Measurements from ENCODE around the gene PTAFR. TPM values are rescaled to one million over a fixed set of nuclear protein-coding genes. Genes with fewer than 3 reads are reported as not detected.

The PTAFR gene
- total RNA-seq, 1 experiment from 2014 or later = 1.3 TPM

DNA sequence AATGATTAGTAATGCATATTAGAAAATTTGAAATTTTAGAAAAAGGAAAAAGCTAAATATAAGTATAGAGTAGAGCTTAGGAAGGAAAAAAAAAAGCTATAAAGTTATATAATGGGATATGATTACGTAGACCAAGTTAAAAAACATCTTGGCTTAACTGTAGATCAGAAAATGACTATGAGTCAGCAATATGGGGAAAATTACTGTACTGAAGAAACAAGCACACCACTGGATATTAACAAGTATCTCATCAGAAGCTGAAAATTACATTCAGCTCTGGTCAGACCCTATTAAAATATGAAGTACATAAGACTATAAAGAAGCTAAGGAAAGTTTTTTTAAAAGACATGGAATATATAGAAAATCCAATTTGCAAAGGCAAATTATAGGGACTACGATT, 36.8 kb upstream of the PTAFR start:
- no peak overlapping the region for H3K4me3 ChIP-seq (replicated peaks in 1 of 2; ENCODE audit: low read depth in 1 of 2, low read length in 2 of 2)
- TF ChIP-seq ATF3 (IDR thresholded peaks at IDR 0.05) (no peak), SP1 (IDR thresholded peaks at IDR 0.05; ENCODE audit: low read depth) (no peak), CTCF (IDR thresholded peaks at IDR 0.05 in 2 of 3, conservative IDR thresholded peaks at IDR 0.05 in 1 of 3; ENCODE audit: borderline replicate concordance in 1 of 3, insufficient read depth in 1 of 3, low read depth in 2 of 3, low read length in 2 of 3) (no peak), FOSL1 (IDR thresholded peaks at IDR 0.05; ENCODE audit: low read depth) (no peak), TCF7L2 (IDR thresholded peaks at IDR 0.05; ENCODE audit: borderline replicate concordance, extremely low read depth, insufficient read depth, insufficient read length) (no peak), RAD21 (IDR thresholded peaks at IDR 0.05; ENCODE audit: low read depth) (no peak), YY1 (IDR thresholded peaks at IDR 0.05; ENCODE audit: extremely low read depth, insufficient replicate concordance, low read depth, low read length) (no peak), EZH2 (IDR thresholded peaks at IDR 0.05) (no peak), ELF1 (IDR thresholded peaks at IDR 0.05; ENCODE audit: borderline replicate concordance, low read depth) (no peak), CEBPB (IDR thresholded peaks at IDR 0.05; ENCODE audit: low read depth) (no peak), EZH2phosphoT487 (IDR thresholded peaks at IDR 0.05; ENCODE audit: borderline replicate concordance) (no peak), EGR1 (IDR thresholded peaks at IDR 0.05; ENCODE audit: low read depth) (no peak), POLR2AphosphoS5 (IDR thresholded peaks at IDR 0.05; ENCODE audit: low read depth, low read length) (no peak), POLR2A (IDR thresholded peaks at IDR 0.05; ENCODE audit: borderline replicate concordance, extremely low read depth, insufficient read depth, insufficient read length) (no peak), SIN3A (IDR thresholded peaks at IDR 0.05; ENCODE audit: low read depth) (no peak), ZFX (IDR thresholded peaks at IDR 0.05) (no peak)
- TF ChIP-seq, protein P1, sequence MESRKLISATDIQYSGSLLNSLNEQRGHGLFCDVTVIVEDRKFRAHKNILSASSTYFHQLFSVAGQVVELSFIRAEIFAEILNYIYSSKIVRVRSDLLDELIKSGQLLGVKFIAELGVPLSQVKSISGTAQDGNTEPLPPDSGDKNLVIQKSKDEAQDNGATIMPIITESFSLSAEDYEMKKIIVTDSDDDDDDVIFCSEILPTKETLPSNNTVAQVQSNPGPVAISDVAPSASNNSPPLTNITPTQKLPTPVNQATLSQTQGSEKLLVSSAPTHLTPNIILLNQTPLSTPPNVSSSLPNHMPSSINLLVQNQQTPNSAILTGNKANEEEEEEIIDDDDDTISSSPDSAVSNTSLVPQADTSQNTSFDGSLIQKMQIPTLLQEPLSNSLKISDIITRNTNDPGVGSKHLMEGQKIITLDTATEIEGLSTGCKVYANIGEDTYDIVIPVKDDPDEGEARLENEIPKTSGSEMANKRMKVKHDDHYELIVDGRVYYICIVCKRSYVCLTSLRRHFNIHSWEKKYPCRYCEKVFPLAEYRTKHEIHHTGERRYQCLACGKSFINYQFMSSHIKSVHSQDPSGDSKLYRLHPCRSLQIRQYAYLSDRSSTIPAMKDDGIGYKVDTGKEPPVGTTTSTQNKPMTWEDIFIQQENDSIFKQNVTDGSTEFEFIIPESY (IDR thresholded peaks at IDR 0.05; ENCODE audit: extremely low read depth, insufficient replicate concordance, low read length) = no peak
- TF ChIP-seq, protein P2, sequence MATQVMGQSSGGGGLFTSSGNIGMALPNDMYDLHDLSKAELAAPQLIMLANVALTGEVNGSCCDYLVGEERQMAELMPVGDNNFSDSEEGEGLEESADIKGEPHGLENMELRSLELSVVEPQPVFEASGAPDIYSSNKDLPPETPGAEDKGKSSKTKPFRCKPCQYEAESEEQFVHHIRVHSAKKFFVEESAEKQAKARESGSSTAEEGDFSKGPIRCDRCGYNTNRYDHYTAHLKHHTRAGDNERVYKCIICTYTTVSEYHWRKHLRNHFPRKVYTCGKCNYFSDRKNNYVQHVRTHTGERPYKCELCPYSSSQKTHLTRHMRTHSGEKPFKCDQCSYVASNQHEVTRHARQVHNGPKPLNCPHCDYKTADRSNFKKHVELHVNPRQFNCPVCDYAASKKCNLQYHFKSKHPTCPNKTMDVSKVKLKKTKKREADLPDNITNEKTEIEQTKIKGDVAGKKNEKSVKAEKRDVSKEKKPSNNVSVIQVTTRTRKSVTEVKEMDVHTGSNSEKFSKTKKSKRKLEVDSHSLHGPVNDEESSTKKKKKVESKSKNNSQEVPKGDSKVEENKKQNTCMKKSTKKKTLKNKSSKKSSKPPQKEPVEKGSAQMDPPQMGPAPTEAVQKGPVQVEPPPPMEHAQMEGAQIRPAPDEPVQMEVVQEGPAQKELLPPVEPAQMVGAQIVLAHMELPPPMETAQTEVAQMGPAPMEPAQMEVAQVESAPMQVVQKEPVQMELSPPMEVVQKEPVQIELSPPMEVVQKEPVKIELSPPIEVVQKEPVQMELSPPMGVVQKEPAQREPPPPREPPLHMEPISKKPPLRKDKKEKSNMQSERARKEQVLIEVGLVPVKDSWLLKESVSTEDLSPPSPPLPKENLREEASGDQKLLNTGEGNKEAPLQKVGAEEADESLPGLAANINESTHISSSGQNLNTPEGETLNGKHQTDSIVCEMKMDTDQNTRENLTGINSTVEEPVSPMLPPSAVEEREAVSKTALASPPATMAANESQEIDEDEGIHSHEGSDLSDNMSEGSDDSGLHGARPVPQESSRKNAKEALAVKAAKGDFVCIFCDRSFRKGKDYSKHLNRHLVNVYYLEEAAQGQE (IDR thresholded peaks at IDR 0.05; ENCODE audit: low read depth) = no peak
- TF ChIP-seq, protein P3, sequence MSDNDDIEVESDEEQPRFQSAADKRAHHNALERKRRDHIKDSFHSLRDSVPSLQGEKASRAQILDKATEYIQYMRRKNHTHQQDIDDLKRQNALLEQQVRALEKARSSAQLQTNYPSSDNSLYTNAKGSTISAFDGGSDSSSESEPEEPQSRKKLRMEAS (IDR thresholded peaks at IDR 0.05) = no peak
- CTCF ChIA-PET = interaction anchor here (0.7 to 1.8 kb wide), 2 partner anchors 104 to 122 kb away, joined by 3 to 8 read pairs; no protein-coding TSS in a partner anchor
- H3K9me2 ChIP-seq (ENCODE audit: insufficient read depth) = no peaks in the 10 kb centered on the region
- no peak overlapping the region for H3K4me2 ChIP-seq (ENCODE audit: low read length)
- POLR2A ChIA-PET = interaction anchor here (1.8 kb wide), 1 partner anchor 125 kb away, joined by 5 read pairs; the partner anchor contains the start of gene EYA3
- no peaks in the 10 kb centered on the region for H3K4me1 ChIP-seq (ENCODE audit: control insufficient read depth in 1 of 2, insufficient read depth in 2 of 2, low read length in 2 of 2)
- intact Hi-C loops (cut with micrococcal nuclease) = no loop called here
- H3K9me3 ChIP-seq (ENCODE audit: control insufficient read depth in 1 of 2, insufficient read depth in 1 of 2, low read depth in 1 of 2, low read length in 2 of 2) = no peaks in the 10 kb centered on the region
- H3K79me2 ChIP-seq (ENCODE audit: insufficient read depth, low read length) = peaks cover 50% of the 10 kb centered on the region
- H3K9ac ChIP-seq (ENCODE audit: low read length) = no peak overlapping the region
- peaks cover 14 to 23% of the 10 kb centered on the region in 2 experiments; a peak in 3 of 4 replicates for H3K36me3 ChIP-seq (ENCODE audit: control insufficient read depth in 1 of 2, insufficient read depth in 2 of 2, low read length in 2 of 2)
- ATAC-seq (no peak), DNase-seq (ENCODE audit: low read depth, low spot score) (no peak)
- RAD21 ChIA-PET (ENCODE audit: low non-redundant PET in 1 of 2, low total read pairs in 2 of 2, uncharacterized antibody in 2 of 2, unreplicated experiment in 2 of 2) = no interaction called here
- H3K27ac ChIP-seq (ENCODE audit: low read depth, low read length) = no peak overlapping the region
- no peaks in the 10 kb centered on the region for H3K27me3 ChIP-seq (ENCODE audit: insufficient read depth, low read length)
- no TSS peak for BruUV-seq (replicated peaks)
- peaks cover 4% of the 10 kb centered on the region for H4K20me1 ChIP-seq (ENCODE audit: insufficient read depth)
- H2AFZ ChIP-seq (ENCODE audit: low read depth, low read length, poor library complexity, severe bottlenecking) = no peak overlapping the region

Data from HCT116 (cell line).